GM19099 (cell line): ENCODE results near the gene FAM151A.

Source experiments
- POLR2A ChIP-seq: IDR thresholded peaks from 3 replicates; pipeline ENCODE4 v1.6.1; 2011; ENCODE audit warnings: low read depth; ENCODE audit not compliant: insufficient read length; ENCODE audit errors: extremely low read depth

Gene FAM151A

DNA sequence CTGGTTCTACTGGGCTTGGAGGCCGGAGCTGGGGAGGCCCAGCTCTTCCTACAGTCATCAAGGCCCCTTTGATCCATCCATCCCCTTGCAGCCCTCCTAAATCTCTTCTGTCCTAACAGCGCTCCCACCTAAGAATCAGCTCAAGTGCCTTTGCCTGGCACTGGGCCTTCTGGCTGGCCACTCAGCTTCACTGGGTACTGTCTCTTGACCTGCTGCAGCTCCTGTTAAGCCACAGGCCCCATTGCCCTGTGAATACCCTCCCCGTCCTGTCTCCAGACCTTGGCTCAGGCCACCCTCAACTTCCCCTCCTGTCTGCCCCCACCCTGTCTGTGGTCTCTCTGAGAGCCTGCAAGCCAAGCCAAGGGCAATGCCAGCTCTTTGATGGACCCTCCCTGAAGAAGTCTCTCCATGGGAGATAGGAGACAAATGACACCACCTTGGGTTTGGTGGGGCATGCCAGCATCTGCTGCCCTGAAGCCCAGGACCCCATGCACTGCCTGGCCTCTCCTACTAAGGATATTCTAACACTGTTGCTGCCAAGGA is 27.3 kb downstream of the FAM151A start:
- no peak for TF ChIP-seq POLR2A

DNA sequence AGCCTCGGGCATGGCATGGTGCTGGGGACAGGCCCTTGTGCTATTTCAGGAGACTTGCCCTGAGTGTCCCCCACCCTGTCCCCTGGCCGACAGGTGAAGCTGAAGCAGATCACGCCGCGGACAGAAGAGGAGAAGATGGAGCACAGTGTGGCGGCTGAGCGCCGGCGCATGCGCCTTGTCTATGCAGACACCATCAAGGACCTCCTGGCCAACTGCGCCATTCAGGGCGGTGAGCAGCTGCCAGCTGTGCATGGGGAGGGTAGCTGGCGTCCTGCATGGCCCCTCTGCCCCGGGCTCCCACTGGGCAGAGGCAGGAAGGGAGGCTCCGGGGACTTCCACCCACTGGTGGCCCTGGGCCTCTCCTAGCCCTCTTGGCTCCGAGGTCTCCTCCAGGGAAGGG is 28.9 kb downstream of the FAM151A start:
- TF ChIP-seq POLR2A: no peak

DNA sequence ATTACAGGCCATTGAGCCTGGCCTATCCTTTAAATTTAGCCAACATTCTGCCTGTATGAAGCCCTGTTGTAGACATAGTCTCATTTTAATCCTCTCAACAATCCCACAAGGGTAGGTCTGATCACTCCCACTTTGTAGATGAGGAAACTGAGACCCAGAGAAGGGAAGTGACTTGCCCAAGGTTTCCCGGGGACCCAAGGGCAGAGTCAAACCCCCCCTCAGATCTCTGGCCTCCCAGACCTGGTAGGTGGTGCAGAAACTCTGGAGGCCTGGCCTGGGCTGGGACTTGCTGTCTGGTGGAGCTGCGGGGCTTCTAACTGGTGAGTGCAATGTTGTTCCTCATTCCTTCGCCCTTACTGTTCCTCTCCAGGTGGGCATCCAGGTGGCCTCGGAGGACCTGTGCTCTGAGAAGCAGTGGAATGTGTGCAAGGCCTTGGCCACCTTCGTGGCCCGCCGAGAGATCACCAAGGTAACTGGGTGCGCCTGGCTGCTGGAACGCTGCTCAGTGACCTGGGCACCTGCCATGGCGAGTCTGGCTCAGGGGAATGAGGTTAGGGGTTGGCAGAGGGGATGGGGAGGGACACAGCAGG is 29.7 kb downstream of the FAM151A start:
- TF ChIP-seq POLR2A: no peak

- TF ChIP-seq POLR2A: no peak
Measured at GRCh38 chr1:54591127-54591756, 32.1 kb downstream of the FAM151A start.

GRCh38 chr1:54588377-54588776 is 34.9 kb downstream of the FAM151A start:
- TF ChIP-seq POLR2A: no peak

DNA sequence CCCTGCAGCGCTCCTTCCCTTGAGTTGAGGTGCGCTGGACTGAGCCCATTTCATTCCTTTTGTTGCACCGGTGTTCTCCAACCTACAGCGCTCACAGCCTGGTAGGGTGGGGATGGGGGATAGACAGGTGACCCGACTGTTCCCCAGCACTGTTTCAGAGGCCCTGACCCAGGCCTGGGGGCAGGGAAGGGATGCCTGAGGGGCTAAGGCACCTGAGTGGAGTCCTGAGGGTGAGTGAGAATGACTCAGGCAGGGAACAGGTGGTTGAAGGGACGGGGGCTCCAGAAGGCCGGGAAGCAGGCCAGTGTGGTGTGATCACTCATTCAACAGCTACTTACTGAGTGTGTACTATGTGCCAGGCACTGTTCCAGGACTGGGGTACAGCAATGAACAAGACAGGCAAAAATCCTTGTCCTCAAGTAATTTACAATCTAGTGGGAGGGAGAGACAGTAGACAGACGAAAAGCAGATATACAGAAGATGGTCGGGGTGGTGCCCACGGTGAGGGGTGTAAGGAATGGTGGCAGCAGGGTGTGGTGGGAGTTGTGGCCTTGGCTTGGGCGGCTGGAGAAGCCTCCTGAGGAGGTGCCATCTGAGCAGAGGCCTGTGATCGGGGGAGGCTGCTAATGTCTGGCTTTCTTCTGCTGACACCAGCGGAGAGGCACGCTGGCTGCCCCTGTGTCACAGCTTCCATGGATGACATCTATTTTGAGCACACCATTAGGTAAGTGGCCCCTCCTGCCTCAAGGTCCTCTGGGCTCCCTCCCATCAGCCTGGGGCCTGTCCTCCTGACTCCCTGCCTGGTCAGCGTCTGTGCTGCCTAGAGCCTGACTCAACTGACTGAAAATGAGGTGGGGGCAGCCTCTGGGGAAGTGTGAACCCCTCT is 37.9 kb downstream of the FAM151A start:
- no peak for TF ChIP-seq POLR2A

DNA sequence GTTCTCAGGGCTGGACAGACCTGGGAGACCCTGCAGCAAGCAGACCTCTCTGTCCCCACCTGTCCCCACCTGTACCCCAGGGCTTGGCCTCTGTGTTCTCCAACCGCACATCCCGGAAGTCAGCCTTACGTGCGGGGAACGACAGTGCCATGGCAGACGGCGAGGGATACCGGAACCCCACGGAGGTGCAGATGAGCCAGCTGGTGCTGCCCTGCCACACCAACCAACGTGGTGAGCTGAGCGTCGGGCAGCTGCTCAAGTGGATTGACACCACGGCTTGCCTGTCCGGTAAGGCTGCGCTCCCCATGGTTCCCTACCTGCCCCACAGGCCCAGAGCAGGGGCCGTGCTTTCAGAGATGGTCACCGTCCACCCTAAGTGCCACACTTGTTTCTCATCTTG is 38.8 kb downstream of the FAM151A start:
- TF ChIP-seq POLR2A: no peak

DNA sequence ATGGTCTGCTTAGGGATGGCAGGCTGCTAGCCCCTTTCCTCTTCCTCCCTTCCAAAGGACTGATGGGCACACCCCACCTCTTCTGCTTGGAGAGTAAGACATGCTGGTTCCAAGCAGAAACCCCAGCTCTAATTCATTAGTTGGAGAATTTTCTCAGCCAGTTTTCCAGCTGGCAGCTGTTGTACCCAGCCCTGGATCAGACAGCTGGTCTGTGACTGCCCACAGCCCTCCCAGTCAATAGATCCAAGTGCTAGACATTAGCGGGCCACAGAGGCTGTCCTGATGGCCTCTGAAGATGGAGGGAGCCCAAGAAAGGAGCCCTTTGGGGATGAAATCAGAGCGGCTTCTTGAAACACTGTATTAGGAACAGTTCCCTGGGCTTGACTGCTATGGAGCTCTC is 39.5 kb downstream of the FAM151A start:
- no peak for TF ChIP-seq POLR2A

DNA sequence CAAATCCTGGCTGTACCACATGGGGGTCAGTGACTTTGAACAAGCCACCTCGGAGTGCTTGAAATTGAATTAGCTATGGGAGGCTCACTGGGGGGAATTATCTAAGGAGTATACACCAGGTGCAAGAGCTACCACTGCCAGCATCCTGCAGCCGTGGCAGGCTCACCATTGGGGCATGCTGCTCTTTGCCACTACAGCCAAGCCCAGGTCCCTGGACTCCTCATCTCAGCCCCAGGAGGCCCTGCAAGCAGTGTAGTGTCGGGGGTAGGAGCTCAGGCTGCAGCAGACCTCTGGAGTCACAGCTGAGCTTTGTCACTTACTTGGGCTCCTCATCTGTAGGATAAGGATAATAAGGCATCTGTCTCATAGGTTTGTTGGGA is 40.0 kb downstream of the FAM151A start:
- TF ChIP-seq POLR2A: no peak

DNA sequence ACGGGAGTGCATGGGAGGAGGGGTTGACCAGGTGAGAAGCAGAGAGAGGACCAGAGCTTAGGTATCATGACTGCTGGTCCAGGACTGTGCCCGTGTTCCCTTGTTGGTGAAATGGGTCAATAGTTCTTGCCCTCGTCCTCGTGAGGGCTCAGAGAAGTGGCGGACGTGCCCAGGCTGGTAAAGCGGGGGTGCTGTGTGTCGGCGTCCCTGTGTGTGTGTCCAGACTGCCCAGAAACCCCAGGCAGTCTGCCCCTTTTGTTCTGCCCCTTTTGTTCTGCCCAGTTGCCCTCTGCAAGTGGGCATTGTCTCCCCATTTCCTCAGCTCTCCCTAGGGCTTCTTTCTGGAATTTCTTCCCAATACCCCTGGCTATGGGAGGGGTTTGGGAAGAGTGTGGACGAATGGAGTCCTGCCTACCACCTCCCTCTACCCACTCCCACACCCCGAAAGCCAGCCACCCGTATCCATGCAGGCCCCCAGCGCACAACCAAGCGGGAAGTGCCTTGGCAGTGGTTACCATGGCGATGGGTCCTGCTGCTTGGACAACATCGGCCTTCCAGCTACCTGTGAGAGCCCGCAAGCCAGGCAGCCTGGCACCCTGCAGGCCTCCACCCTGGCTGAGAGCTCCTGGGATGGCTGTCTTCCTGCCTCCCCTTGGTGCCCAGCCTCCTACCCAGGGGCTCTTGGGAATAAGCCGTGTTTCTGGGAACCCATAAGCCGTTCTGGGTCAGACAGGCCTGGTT is 40.6 kb downstream of the FAM151A start:
- no peak for TF ChIP-seq POLR2A

- no peak for TF ChIP-seq POLR2A
Measured at GRCh38 chr1:54581621-54582035, 41.7 kb downstream of the FAM151A start.

DNA sequence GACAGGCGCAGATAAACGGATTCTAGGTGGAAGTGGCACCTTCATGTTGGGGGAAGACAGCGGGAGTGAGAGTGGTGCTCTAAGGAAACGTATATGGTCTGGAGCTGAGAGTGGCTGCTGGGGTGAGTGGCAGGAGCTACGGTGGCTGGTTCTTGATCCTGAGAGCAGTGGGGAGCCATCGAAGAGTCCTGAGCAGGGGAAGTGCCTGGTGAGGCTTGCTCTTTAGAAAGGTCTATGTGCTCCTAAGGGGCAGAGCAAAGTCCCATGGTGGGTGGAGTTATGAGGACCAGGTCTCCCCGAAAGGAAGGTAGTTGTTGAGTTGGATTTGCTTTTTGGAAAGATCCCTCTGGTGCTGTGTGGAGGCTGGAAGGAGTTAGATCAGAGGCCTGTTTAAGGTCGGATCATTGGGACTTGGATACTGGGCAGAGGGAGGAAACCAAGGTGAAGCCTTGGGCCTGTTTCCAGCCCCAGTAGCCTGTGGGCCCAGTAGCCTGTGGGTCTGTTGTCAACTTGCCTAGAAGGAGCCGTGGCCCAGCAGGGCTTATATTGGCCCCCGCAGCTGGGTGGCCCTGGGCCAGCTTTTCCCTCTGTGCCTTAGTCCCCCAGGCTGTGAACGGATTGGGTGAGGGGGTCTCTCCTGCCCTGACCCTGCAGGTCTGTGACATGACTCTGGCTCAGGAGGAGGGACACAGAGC is 42.3 kb downstream of the FAM151A start:
- no peak for TF ChIP-seq POLR2A

DNA sequence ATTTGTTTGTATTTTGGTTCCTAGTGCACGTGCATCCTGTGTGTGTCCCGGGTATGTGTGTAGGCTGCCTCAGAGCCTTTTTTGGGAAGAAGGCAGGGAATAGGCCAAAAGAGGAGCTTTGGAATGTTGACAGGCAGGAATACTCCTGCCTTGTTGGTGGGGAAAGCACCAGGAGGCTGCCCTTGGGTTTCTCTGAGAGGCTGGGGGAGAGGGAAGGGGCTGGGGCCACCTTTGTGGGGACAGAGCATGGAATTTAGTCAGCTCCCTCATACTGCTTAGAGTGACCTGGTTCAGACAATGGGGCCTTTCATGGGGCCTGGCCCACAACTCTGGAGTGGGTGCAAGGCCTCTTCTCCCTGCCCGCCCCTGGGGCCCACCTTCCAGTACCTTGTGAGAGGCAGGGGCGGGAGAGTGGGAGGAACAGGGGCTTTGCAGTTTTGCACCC is 44.0 kb downstream of the FAM151A start:
- TF ChIP-seq POLR2A: no peak

DNA sequence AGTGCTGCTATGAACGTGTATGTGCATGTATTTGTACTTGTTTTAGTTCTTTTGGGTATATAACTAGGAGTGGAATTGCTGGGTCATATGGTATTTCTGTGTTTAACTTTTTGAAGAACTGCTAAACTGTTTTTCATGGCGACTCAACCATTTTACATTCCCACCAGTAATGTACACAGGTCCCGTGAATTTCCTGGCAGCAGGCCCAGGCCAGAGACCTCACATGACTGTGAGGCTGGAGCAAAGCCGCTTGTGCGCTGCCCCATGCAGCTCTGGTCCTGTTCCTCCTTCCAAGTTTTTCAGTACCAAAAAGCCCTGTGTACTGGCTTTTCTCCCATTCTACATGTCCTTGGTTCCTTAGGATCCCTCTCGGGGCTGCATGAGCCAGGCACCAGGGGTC is 45.7 kb downstream of the FAM151A start:
- TF ChIP-seq POLR2A: no peak
